H9 (cell line): ENCODE data around the gene PRMT7. TPM values are rescaled to one million over a fixed set of nuclear protein-coding genes. Genes with fewer than 3 reads are reported as not detected.

Source experiments
- DNase-seq: peaks from one replicate; pipeline ENCODE4 v3.0.0-alpha.2; 2017
- H2AFZ ChIP-seq: one replicate; pipeline ENCODE4 v1.6.1; 2013; ENCODE audit warnings: mild to moderate bottlenecking, low read length, control low read depth, moderate library complexity
- H2AK5ac ChIP-seq: 2 replicates; pipeline ENCODE4 v1.6.1; 2013; ENCODE audit warnings: low read length, control low read depth, mixed read lengths; ENCODE audit not compliant: insufficient read length
- H2BK120ac ChIP-seq: one replicate; pipeline ENCODE4 v1.6.1; 2013; ENCODE audit warnings: low read depth, mild to moderate bottlenecking, low read length, control low read depth, inconsistent platforms; ENCODE audit not compliant: poor library complexity, severe bottlenecking
- H2BK12ac ChIP-seq: 2 replicates; pipeline ENCODE4 v1.6.1; 2013; ENCODE audit warnings: low read length, control low read depth, mixed read lengths, low read depth; ENCODE audit not compliant: insufficient read length
- H2BK15ac ChIP-seq: 2 replicates; pipeline ENCODE4 v1.6.1; 2013; ENCODE audit warnings: low read depth, low read length, control low read depth
- H2BK20ac ChIP-seq: one replicate; pipeline ENCODE4 v1.6.1; 2013; ENCODE audit warnings: low read depth, mild to moderate bottlenecking, low read length, control low read depth, inconsistent platforms; ENCODE audit not compliant: poor library complexity, severe bottlenecking
- H2BK5ac ChIP-seq: 2 replicates; pipeline ENCODE4 v1.6.1; 2013; ENCODE audit warnings: low read length, control low read depth, mixed read lengths; ENCODE audit not compliant: insufficient read length
- H3K14ac ChIP-seq: 2 replicates; pipeline ENCODE4 v1.6.1; 2013; ENCODE audit warnings: low read length, control low read depth; ENCODE audit not compliant: insufficient read depth
- H3K18ac ChIP-seq: 2 replicates; pipeline ENCODE4 v1.6.1; 2013; ENCODE audit warnings: low read depth, mild to moderate bottlenecking, mixed read lengths, low read length, control low read depth; ENCODE audit not compliant: insufficient read length
- H3K23ac ChIP-seq: 2 replicates; pipeline ENCODE4 v1.6.1; 2013; ENCODE audit warnings: low read length, control low read depth, mixed read lengths, low read depth; ENCODE audit not compliant: insufficient read length
- H3K23me2 ChIP-seq: 2 replicates; pipeline ENCODE4 v1.6.1; 2013; ENCODE audit warnings: low read depth, mild to moderate bottlenecking, mixed read lengths, low read length, control low read depth; ENCODE audit not compliant: insufficient read length, poor library complexity, severe bottlenecking
- H3K27ac ChIP-seq: 2 replicates; pipeline ENCODE4 v1.5.1; 2013; ENCODE audit warnings: low read length, control low read depth, mixed read lengths, low read depth; ENCODE audit not compliant: insufficient read length
- H3K27me3 ChIP-seq: 2 replicates; pipeline ENCODE4 v1.6.1; 2013; ENCODE audit warnings: low read length, control low read depth, inconsistent platforms; ENCODE audit not compliant: insufficient read depth
- H3K4ac ChIP-seq: 2 replicates; pipeline ENCODE4 v1.6.1; 2013; ENCODE audit warnings: low read depth, mild to moderate bottlenecking, control low read depth, inconsistent platforms, low read length, moderate library complexity
- H3K4me1 ChIP-seq: 2 replicates; pipeline ENCODE4 v1.6.1; 2013; ENCODE audit warnings: low read length, control low read depth, inconsistent platforms; ENCODE audit not compliant: insufficient read depth
- H3K4me2 ChIP-seq: 2 replicates; pipeline ENCODE4 v1.6.1; 2013; ENCODE audit warnings: low read length, control low read depth, mixed read lengths; ENCODE audit not compliant: insufficient read length, insufficient read depth
- H3K56ac ChIP-seq: 2 replicates; pipeline ENCODE4 v1.6.1; 2013; ENCODE audit warnings: low read depth, mild to moderate bottlenecking, mixed read lengths, low read length, control low read depth; ENCODE audit not compliant: insufficient read length
- H3K79me1 ChIP-seq: 2 replicates; pipeline ENCODE4 v1.6.1; 2013; ENCODE audit warnings: low read depth, mild to moderate bottlenecking, moderate library complexity, low read length, control low read depth, inconsistent platforms; ENCODE audit not compliant: insufficient read depth, poor library complexity, severe bottlenecking
- H3K79me2 ChIP-seq: 2 replicates; pipeline ENCODE4 v1.6.1; 2013; ENCODE audit warnings: low read length, control low read depth, inconsistent platforms; ENCODE audit not compliant: insufficient read depth
- H3K9ac ChIP-seq: 2 replicates; pipeline ENCODE4 v1.6.1; 2013; ENCODE audit warnings: low read length, control low read depth, mixed read lengths; ENCODE audit not compliant: insufficient read length; ENCODE audit errors: extremely low read depth
- H3K9me3 ChIP-seq: one replicate; pipeline ENCODE4 v1.6.1; 2013; ENCODE audit warnings: low read depth, low read length, inconsistent platforms; ENCODE audit not compliant: control insufficient read depth
- H3T11ph ChIP-seq: one replicate; pipeline ENCODE4 v1.6.1; 2013; ENCODE audit warnings: mild to moderate bottlenecking, low read length, control low read depth, inconsistent platforms
- H4K20me1 ChIP-seq: one replicate; pipeline ENCODE4 v1.6.1; 2013; ENCODE audit not compliant: control insufficient read depth, insufficient read length, insufficient read depth
- H4K5ac ChIP-seq: 2 replicates; pipeline ENCODE4 v1.6.1; 2013; ENCODE audit warnings: low read depth, mild to moderate bottlenecking, mixed read lengths, low read length, control low read depth; ENCODE audit not compliant: insufficient read length
- H4K8ac ChIP-seq: replicated peaks from 2 replicates; pipeline ENCODE4 v1.6.1; 2013; ENCODE audit warnings: low read length, control low read depth, mixed read lengths, low read depth; ENCODE audit not compliant: insufficient read length
- H4K91ac ChIP-seq: 2 replicates; pipeline ENCODE4 v1.6.1; 2013; ENCODE audit warnings: low read depth, mild to moderate bottlenecking, moderate library complexity, mixed read lengths, low read length, control low read depth; ENCODE audit not compliant: insufficient read length
- H3K27ac Mint-ChIP-seq, 3 experiments: 2 replicates in 2 of 3; 3 replicates in 1 of 3; pipeline ENCODE4 v1.8.0; 2020 to 2021; ENCODE audit warnings: mixed read lengths in 3 of 3, mild to moderate bottlenecking in 1 of 3, moderate library complexity in 1 of 3
- H3K27me3 Mint-ChIP-seq: 2 replicates; pipeline ENCODE4 v1.8.0; 2021; ENCODE audit warnings: low read depth, mild to moderate bottlenecking, moderate library complexity, mixed read lengths
- H3K36me3 Mint-ChIP-seq, 3 experiments: 2 replicates in 2 of 3; 3 replicates in 1 of 3; pipeline ENCODE4 v1.8.0; 2020 to 2021; ENCODE audit warnings: low read depth in 3 of 3, mixed read lengths in 3 of 3; ENCODE audit not compliant: insufficient read depth in 1 of 3
- H3K4me1 Mint-ChIP-seq, 2 experiments: 2 replicates each; pipeline ENCODE4 v1.8.0; 2020; ENCODE audit warnings: mixed read lengths in 2 of 2
- H3K4me3 Mint-ChIP-seq, 2 experiments: 2 replicates in 1 of 2; 3 replicates in 1 of 2; pipeline ENCODE4 v1.8.0; 2020 to 2021; ENCODE audit warnings: mild to moderate bottlenecking in 2 of 2, mixed read lengths in 2 of 2, moderate library complexity in 1 of 2
- H3K9me3 Mint-ChIP-seq, 2 experiments: 2 replicates in 1 of 2; 3 replicates in 1 of 2; pipeline ENCODE4 v1.8.0; 2020; ENCODE audit warnings: mild to moderate bottlenecking in 2 of 2, mixed read lengths in 2 of 2, moderate library complexity in 1 of 2
- WGBS: extraction: QIAGEN DNeasy Blood & Tissue Kit; methylation state at CpG from one replicate; pipeline ENCODE4 v1.1.7; 2013; ENCODE audit warnings: missing lambda C conversion rate, low lambda C conversion rate, mixed read lengths; ENCODE audit not compliant: insufficient read length; ENCODE audit errors: extremely low coverage; 5-methylcytosine and 5-hydroxymethylcytosine counted together
- total RNA-seq: library from RNA; stranded (reverse); gene quantifications from 2 replicates; pipeline ENCODE4 v1.2.1, GENCODE V29; 2021
- TF ChIP-seq, protein P1 (sequence below): fragments of 200-600 bp; sonication (generic); conservative IDR thresholded peaks from 3 replicates; pipeline ENCODE4 v1.8.0; 2021; ENCODE audit warnings: antibody characterized with exemption, mild to moderate bottlenecking

Gene PRMT7
- total RNA-seq, 1 experiment from 2014 or later, result 56.6 TPM

DNA sequence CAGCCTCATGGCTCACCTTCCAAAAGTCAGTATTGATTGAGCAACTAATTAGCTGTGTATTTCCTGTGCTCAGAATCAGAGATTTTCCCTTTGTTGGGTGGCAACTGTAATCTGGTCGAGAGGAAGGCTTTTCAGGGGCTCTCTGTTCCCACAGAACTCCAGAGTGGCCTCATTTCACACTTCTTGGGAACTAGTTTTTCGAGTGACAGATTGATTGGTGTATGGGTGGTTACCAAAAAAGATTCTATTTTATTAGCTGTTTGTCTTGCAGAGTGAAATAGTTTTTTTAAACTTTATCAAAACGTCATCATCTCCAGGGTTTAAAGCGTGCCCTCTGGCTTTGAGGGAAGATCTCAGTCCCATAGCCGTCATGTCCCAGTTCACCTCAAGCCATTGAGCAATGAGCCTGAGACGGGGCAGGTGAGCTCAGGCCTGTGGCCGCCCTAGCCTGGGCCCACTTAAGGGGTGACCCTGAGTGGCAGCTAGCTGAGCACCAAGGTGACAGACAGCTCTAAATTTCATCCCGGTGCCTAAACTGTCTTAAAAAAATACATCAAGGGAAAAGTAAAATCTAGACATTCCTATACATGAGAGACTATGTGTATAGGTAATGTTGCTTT, 84.5 kb downstream of the PRMT7 start:
- H3K79me1 ChIP-seq, result no peaks in the 10 kb centered on the region
- H3K4ac ChIP-seq, result no peak overlapping the region
- no peaks in the 10 kb centered on the region for H3K27me3 ChIP-seq
- no peak overlapping the region for H4K91ac ChIP-seq
- no peak overlapping the region for H3K23ac ChIP-seq
- no peak overlapping the region for H2BK5ac ChIP-seq
- WGBS, result no CpG with 5 or more reads among the region's 8 CpGs
- H3K27ac Mint-ChIP-seq, result no peak overlapping the region
- H2BK15ac ChIP-seq, result no peak overlapping the region
- H3K4me1 Mint-ChIP-seq, result peaks cover 58 to 61% of the 10 kb centered on the region in 2 experiments
- H2AFZ ChIP-seq, result no peak overlapping the region
- H3K4me2 ChIP-seq, result no peak overlapping the region
- no peak overlapping the region for H3K56ac ChIP-seq
- no peaks in the 10 kb centered on the region for H3K9me3 Mint-ChIP-seq
- no peak overlapping the region for H3K27ac ChIP-seq
- no peak overlapping the region for H2BK20ac ChIP-seq
- no peak overlapping the region for H2BK120ac ChIP-seq
- H4K5ac ChIP-seq, result no peak overlapping the region
- no peaks in the 10 kb centered on the region for H4K20me1 ChIP-seq
- no peaks in the 10 kb centered on the region for H3K9me3 ChIP-seq
- no peak overlapping the region for H4K8ac ChIP-seq
- H3K14ac ChIP-seq, result no peak overlapping the region
- H3K23me2 ChIP-seq, result no peaks in the 10 kb centered on the region
- H3K27me3 Mint-ChIP-seq, result peaks cover 2% of the 10 kb centered on the region; the same call in 1 of the 2 replicates
- H3K4me1 ChIP-seq, result 0 out of 2 replicates have a peak, but pooled peaks cover 4% of the 10 kb centered on the region
- no peak overlapping the region for H3K18ac ChIP-seq
- no peak overlapping the region for H3K4me3 Mint-ChIP-seq
- TF ChIP-seq, protein P1, sequence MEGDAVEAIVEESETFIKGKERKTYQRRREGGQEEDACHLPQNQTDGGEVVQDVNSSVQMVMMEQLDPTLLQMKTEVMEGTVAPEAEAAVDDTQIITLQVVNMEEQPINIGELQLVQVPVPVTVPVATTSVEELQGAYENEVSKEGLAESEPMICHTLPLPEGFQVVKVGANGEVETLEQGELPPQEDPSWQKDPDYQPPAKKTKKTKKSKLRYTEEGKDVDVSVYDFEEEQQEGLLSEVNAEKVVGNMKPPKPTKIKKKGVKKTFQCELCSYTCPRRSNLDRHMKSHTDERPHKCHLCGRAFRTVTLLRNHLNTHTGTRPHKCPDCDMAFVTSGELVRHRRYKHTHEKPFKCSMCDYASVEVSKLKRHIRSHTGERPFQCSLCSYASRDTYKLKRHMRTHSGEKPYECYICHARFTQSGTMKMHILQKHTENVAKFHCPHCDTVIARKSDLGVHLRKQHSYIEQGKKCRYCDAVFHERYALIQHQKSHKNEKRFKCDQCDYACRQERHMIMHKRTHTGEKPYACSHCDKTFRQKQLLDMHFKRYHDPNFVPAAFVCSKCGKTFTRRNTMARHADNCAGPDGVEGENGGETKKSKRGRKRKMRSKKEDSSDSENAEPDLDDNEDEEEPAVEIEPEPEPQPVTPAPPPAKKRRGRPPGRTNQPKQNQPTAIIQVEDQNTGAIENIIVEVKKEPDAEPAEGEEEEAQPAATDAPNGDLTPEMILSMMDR, result no peak
- H2AK5ac ChIP-seq, result no peak overlapping the region
- H3K9ac ChIP-seq, result no peak overlapping the region
- H3T11ph ChIP-seq, result no peak overlapping the region
- H2BK12ac ChIP-seq, result no peak overlapping the region
- H3K79me2 ChIP-seq, result no peaks in the 10 kb centered on the region
- no peaks in the 10 kb centered on the region for H3K36me3 Mint-ChIP-seq
- no peak for DNase-seq
